Fibroblast of the conjunctiva (primary cell): ENCODE measurements around the gene SDK1.
A peak's percentile ranks its signal among the peaks of the same experiment; 100 is the strongest.

Source experiments
- DNase-seq: peaks from one replicate; pipeline ENCODE4 v3.0.0-alpha.2; 2010; ENCODE audit warnings: low read depth

Gene SDK1

GRCh38 chr7:3527496-3528124 lies 226.6 kb downstream of the SDK1 start:
- DNase-seq: no peak

- no peak for DNase-seq
These were observed 232.0 kb downstream of the SDK1 start for GRCh38 chr7:3533040-3533439.

GRCh38 chr7:3537210-3537875 lies 236.3 kb downstream of the SDK1 start:
- no peak for DNase-seq

GRCh38 chr7:3538041-3538440 lies 237.0 kb downstream of the SDK1 start:
- no peak for DNase-seq

- DNase-seq: no peak
These were observed 239.6 kb downstream of the SDK1 start for GRCh38 chr7:3540456-3541220.

- no peak for DNase-seq
These were observed 243.2 kb downstream of the SDK1 start for GRCh38 chr7:3544202-3544601.

GRCh38 chr7:3548815-3549214 lies 247.8 kb downstream of the SDK1 start:
- no peak for DNase-seq

- no peak for DNase-seq
These were observed 248.5 kb downstream of the SDK1 start for GRCh38 chr7:3549601-3550000.

GRCh38 chr7:3551536-3551935 lies 250.5 kb downstream of the SDK1 start:
- DNase-seq: no peak

GRCh38 chr7:3552499-3552898 lies 251.4 kb downstream of the SDK1 start:
- no peak for DNase-seq

GRCh38 chr7:3558400-3558799 lies 257.3 kb downstream of the SDK1 start:
- no peak for DNase-seq

GRCh38 chr7:3559278-3559677 lies 258.2 kb downstream of the SDK1 start:
- peak; percentile 95 for DNase-seq

- DNase-seq: no peak
These were observed 259.4 kb downstream of the SDK1 start for GRCh38 chr7:3560495-3560894.

GRCh38 chr7:3561932-3562331 lies 260.9 kb downstream of the SDK1 start:
- no peak for DNase-seq

- DNase-seq: no peak
These were observed 263.2 kb downstream of the SDK1 start for GRCh38 chr7:3564231-3564630.

- no peak for DNase-seq
These were observed 267.5 kb downstream of the SDK1 start for GRCh38 chr7:3568516-3568915.

GRCh38 chr7:3569643-3570042 lies 268.6 kb downstream of the SDK1 start:
- no peak for DNase-seq

GRCh38 chr7:3573151-3573550 lies 272.1 kb downstream of the SDK1 start:
- no peak for DNase-seq

GRCh38 chr7:3574386-3574785 lies 273.3 kb downstream of the SDK1 start:
- no peak for DNase-seq

- no peak for DNase-seq
These were observed 274.9 kb downstream of the SDK1 start for GRCh38 chr7:3575753-3576531.

GRCh38 chr7:3578399-3578798 lies 277.3 kb downstream of the SDK1 start:
- no peak for DNase-seq

GRCh38 chr7:3579638-3580219 lies 278.7 kb downstream of the SDK1 start:
- DNase-seq: no peak
